ENCODE results near the gene DIP2C. TPM values are rescaled to one million over a fixed set of nuclear protein-coding genes. Genes with fewer than 3 reads are reported as not detected.

Gene DIP2C
- total RNA-seq, 2 donors from 2014 or later: 12.3 to 41.8 TPM

GRCh38 chr10:572696-573095, 116.8 kb downstream of the DIP2C start:
- DNase-seq (ENCODE audit: low spot score): peak; percentile 49
- Histone ChIP-seq H3K27me3 (replicated peaks; ENCODE audit: insufficient read depth) (no peaks in the 10 kb centered on the region), H3K4me1 (replicated peaks) (no peaks in the 10 kb centered on the region), H3K27ac (no peak overlapping the region), H3K4me3 (no peak overlapping the region), H3K36me3 (no peaks in the 10 kb centered on the region), H3K9me3 (no peaks in the 10 kb centered on the region)
- TF ChIP-seq POLR2AphosphoS5 (IDR thresholded peaks at IDR 0.05) (peak; percentile 24), POLR2A (IDR thresholded peaks at IDR 0.05) (no peak)
- 55% methylated on average over 12 of the region's 12 CpGs for WGBS
- intact Hi-C loops (cut with DNase I): no loop called here

GRCh38 chr10:571688-572451, 117.6 kb downstream of the DIP2C start:
- WGBS: 82% methylated on average over 21 of the region's 21 CpGs
- no peak for TF ChIP-seq POLR2A (IDR thresholded peaks at IDR 0.05)
- no peak for TF ChIP-seq POLR2AphosphoS5 (IDR thresholded peaks at IDR 0.05)
- no peak for TF ChIP-seq CTCF (IDR thresholded peaks at IDR 0.05)
- Histone ChIP-seq H3K9me3 (no peaks in the 10 kb centered on the region), H3K4me1 (replicated peaks) (no peaks in the 10 kb centered on the region), H3K27me3 (replicated peaks; ENCODE audit: insufficient read depth) (no peaks in the 10 kb centered on the region), H3K4me3 (no peak overlapping the region), H3K36me3 (no peaks in the 10 kb centered on the region), H3K27ac (no peak overlapping the region)
- no peak for DNase-seq (ENCODE audit: low spot score)
- intact Hi-C loops (cut with DNase I): no loop called here

GRCh38 chr10:571166-571565, 118.3 kb downstream of the DIP2C start:
- WGBS: 90% methylated on average over 13 of the region's 13 CpGs
- intact Hi-C loops (cut with DNase I): no loop called here
- H3K4me3 ChIP-seq: no peak overlapping the region
- no peak overlapping the region for H3K27ac ChIP-seq
- DNase-seq (ENCODE audit: low spot score): no peak
- no peaks in the 10 kb centered on the region for H3K4me1 ChIP-seq (replicated peaks)
- TF ChIP-seq CTCF (IDR thresholded peaks at IDR 0.05): no peak
- no peak for TF ChIP-seq POLR2AphosphoS5 (IDR thresholded peaks at IDR 0.05)
- TF ChIP-seq POLR2A (IDR thresholded peaks at IDR 0.05): no peak
- no peaks in the 10 kb centered on the region for H3K9me3 ChIP-seq
- H3K36me3 ChIP-seq: no peaks in the 10 kb centered on the region
- no peaks in the 10 kb centered on the region for H3K27me3 ChIP-seq (replicated peaks; ENCODE audit: insufficient read depth)

- WGBS: 92% methylated on average over 20 of the region's 20 CpGs
- Histone ChIP-seq H3K27ac (no peak overlapping the region), H3K4me3 (no peak overlapping the region), H3K27me3 (replicated peaks; ENCODE audit: insufficient read depth) (no peaks in the 10 kb centered on the region), H3K36me3 (no peaks in the 10 kb centered on the region), H3K4me1 (replicated peaks) (no peaks in the 10 kb centered on the region), H3K9me3 (no peaks in the 10 kb centered on the region)
- DNase-seq (ENCODE audit: low spot score): no peak
- no peak for TF ChIP-seq POLR2AphosphoS5 (IDR thresholded peaks at IDR 0.05)
- TF ChIP-seq POLR2A (IDR thresholded peaks at IDR 0.05): no peak
- no peak for TF ChIP-seq CTCF (IDR thresholded peaks at IDR 0.05)
- intact Hi-C loops (cut with DNase I): no loop called here
Measured at GRCh38 chr10:570628-571163, 118.8 kb downstream of the DIP2C start.

- Histone ChIP-seq H3K36me3 (no peaks in the 10 kb centered on the region), H3K9me3 (no peaks in the 10 kb centered on the region), H3K27ac (no peak overlapping the region), H3K4me3 (no peak overlapping the region), H3K4me1 (replicated peaks) (no peaks in the 10 kb centered on the region), H3K27me3 (replicated peaks; ENCODE audit: insufficient read depth) (no peaks in the 10 kb centered on the region)
- no peak for DNase-seq (ENCODE audit: low spot score)
- intact Hi-C loops (cut with DNase I): no loop called here
- TF ChIP-seq POLR2A (IDR thresholded peaks at IDR 0.05): no peak
- no peak for TF ChIP-seq POLR2AphosphoS5 (IDR thresholded peaks at IDR 0.05)
- no peak for TF ChIP-seq CTCF (IDR thresholded peaks at IDR 0.05)
- WGBS: 96% methylated on average over 7 of the region's 7 CpGs
Measured at GRCh38 chr10:569961-570627, 119.4 kb downstream of the DIP2C start.

Measured in prostate gland (tissue), 2 donors.